Measurements from ENCODE around the gene KRT8. TPM values are rescaled to one million over a fixed set of nuclear protein-coding genes. Genes with fewer than 3 reads are reported as not detected.

Gene KRT8
- total and polyA plus RNA-seq, 2 of the 13 experiments (the other 11 are each of a cell fraction or from before 2014, with no cell fraction given), result 498 to 718 TPM

GRCh38 chr12:52879394-52880351, 25.2 kb downstream of the KRT8 start (continued):
- TF ChIP-seq BRF2 (CRISPR knock-in tag; IDR thresholded peaks at IDR 0.05), result no peak
- no peak; the same call in 1 of the 2 replicates for TF ChIP-seq ZNF225 (CRISPR knock-in tag; IDR thresholded peaks at IDR 0.05)
- no peak for TF ChIP-seq ZNF780A (CRISPR knock-in tag; IDR thresholded peaks at IDR 0.05)
- no peak for TF ChIP-seq ATF5 (CRISPR knock-in tag; IDR thresholded peaks at IDR 0.05; ENCODE audit: low read depth)
- peak; percentile 32; the same call in 1 of the 2 replicates for TF ChIP-seq POGZ (CRISPR knock-in tag; IDR thresholded peaks at IDR 0.05)
- no peak for TF ChIP-seq ZBTB8A (CRISPR knock-in tag; IDR thresholded peaks at IDR 0.05; ENCODE audit: borderline replicate concordance, low read depth)
- TF ChIP-seq SRF (IDR thresholded peaks at IDR 0.05; ENCODE audit: low read depth, low read length), result no peak
- no peak for TF ChIP-seq SAFB2 (CRISPR knock-in tag; IDR thresholded peaks at IDR 0.05; ENCODE audit: borderline replicate concordance, low read depth)
- peak; percentile 68; the same call in 1 of the 2 replicates for TF ChIP-seq GABPB1 (CRISPR knock-in tag; IDR thresholded peaks at IDR 0.05)
- TF ChIP-seq EED (CRISPR knock-in tag; IDR thresholded peaks at IDR 0.05), result no peak; the same call in 1 of the 2 replicates
- TF ChIP-seq ZNF251 (CRISPR knock-in tag; IDR thresholded peaks at IDR 0.05), result no peak
- no peak for TF ChIP-seq NPAS2 (CRISPR knock-in tag; IDR thresholded peaks at IDR 0.05; ENCODE audit: borderline replicate concordance)
- TF ChIP-seq ZNF883 (CRISPR knock-in tag; IDR thresholded peaks at IDR 0.05; ENCODE audit: not compliant biosample characterization), result no peak
- 0 out of 2 replicates have a peak, but pooled peaks have one; percentile 45 for TF ChIP-seq ZNF83 (CRISPR knock-in tag; IDR thresholded peaks at IDR 0.05; ENCODE audit: borderline replicate concordance)
- TF ChIP-seq ZNF10 (CRISPR knock-in tag; IDR thresholded peaks at IDR 0.05; ENCODE audit: borderline replicate concordance, low read depth), result no peak
- 0 out of 2 replicates have a peak, but pooled peaks have one; percentile 25 for TF ChIP-seq ZNF607 (CRISPR knock-in tag; IDR thresholded peaks at IDR 0.05; ENCODE audit: borderline replicate concordance)
- TF ChIP-seq ZNF644 (CRISPR knock-in tag; IDR thresholded peaks at IDR 0.05; ENCODE audit: low read depth), result no peak
- no peak for TF ChIP-seq ZNF563 (CRISPR knock-in tag; IDR thresholded peaks at IDR 0.05)
- no peak for TF ChIP-seq ZNF589 (CRISPR knock-in tag; conservative IDR thresholded peaks at IDR 0.05)
- no peak for TF ChIP-seq ZNF354B (CRISPR knock-in tag; IDR thresholded peaks at IDR 0.05)
- no peak for TF ChIP-seq PHF21A (CRISPR knock-in tag; IDR thresholded peaks at IDR 0.05)
- TF ChIP-seq PCBP1 (IDR thresholded peaks at IDR 0.05; ENCODE audit: borderline replicate concordance, low read depth, low read length), result no peak
- TF ChIP-seq ZNF17 (CRISPR knock-in tag; IDR thresholded peaks at IDR 0.05), result no peak
- no peak for TF ChIP-seq ZNF414 (CRISPR knock-in tag; IDR thresholded peaks at IDR 0.05)
- TF ChIP-seq HOXA5 (CRISPR knock-in tag; IDR thresholded peaks at IDR 0.05), result no peak
- peak; percentile 16; the same call in 1 of the 2 replicates for TF ChIP-seq MEF2D (CRISPR knock-in tag; IDR thresholded peaks at IDR 0.05)
- TF ChIP-seq TIGD3 (CRISPR knock-in tag; IDR thresholded peaks at IDR 0.05; ENCODE audit: borderline replicate concordance), result no peak
